ENCODE data around the gene FLOT2. TPM values are rescaled to one million over a fixed set of nuclear protein-coding genes. Genes with fewer than 3 reads are reported as not detected.
"Not testable (repeated sequence)": the region's sequence is repeated elsewhere in the genome, so short reads cannot be mapped to it uniquely, and the experiment has no call there.

FLOT2 gene
- polyA plus RNA-seq, 1 experiment = 86.0 TPM

DNA sequence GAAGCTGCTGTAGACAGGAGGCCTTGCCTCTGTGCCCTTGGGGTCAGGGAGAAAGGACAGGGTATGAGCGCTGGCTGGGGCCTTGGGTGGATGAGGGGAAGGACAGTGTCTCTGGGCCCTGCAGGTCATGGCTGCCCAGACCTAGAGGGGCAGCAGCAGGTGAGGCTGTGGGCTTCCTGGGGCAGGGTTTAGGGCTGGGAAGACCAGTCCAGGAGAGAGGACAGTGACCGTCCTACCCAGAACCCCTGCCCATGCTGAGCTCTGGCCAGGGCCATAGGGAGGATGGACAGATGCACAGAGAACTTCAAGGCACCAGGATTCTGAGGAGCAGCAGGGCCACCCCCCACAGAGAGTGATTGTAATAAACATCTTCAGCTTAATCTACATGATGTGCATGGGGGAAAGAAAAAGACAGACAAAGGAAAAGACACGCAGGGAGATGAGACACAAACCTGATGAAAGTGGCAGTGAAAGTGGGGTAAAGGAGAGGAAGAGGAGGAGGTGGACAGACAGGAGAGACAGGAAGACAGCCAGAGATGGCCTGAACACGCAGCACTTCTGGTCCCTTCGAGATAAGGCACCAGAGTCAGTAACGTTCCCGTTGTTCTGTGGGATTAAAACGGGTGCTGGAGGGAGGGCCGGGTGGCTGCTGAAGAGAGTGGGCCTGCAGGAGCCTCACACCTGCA is 17.5 kb downstream of the FLOT2 start:
- no peak overlapping the region for H3K4me3 ChIP-seq (ENCODE audit: low read depth, low read length)
- no peaks in the 10 kb centered on the region for H3K27me3 ChIP-seq (ENCODE audit: control insufficient read depth, insufficient read depth, low read length)
- peaks cover 47% of the 10 kb centered on the region for H3K36me3 ChIP-seq (ENCODE audit: control insufficient read depth, insufficient read depth, low read length)
- TF ChIP-seq, protein P1, sequence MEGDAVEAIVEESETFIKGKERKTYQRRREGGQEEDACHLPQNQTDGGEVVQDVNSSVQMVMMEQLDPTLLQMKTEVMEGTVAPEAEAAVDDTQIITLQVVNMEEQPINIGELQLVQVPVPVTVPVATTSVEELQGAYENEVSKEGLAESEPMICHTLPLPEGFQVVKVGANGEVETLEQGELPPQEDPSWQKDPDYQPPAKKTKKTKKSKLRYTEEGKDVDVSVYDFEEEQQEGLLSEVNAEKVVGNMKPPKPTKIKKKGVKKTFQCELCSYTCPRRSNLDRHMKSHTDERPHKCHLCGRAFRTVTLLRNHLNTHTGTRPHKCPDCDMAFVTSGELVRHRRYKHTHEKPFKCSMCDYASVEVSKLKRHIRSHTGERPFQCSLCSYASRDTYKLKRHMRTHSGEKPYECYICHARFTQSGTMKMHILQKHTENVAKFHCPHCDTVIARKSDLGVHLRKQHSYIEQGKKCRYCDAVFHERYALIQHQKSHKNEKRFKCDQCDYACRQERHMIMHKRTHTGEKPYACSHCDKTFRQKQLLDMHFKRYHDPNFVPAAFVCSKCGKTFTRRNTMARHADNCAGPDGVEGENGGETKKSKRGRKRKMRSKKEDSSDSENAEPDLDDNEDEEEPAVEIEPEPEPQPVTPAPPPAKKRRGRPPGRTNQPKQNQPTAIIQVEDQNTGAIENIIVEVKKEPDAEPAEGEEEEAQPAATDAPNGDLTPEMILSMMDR (IDR thresholded peaks at IDR 0.05; ENCODE audit: insufficient read depth, low read depth, low read length) = no peak
- ChIA-PET CTCF (interaction anchor here (0.6 to 2.4 kb wide), 6 partner anchors 11 to 154 kb away, joined by 3 to 17 read pairs (median 4); partner anchors contain the start of gene TLCD1), POLR2A (no interaction called here)
- no peak for DNase-seq (ENCODE audit: low read depth)

- Histone ChIP-seq H3K4me3 (ENCODE audit: low read depth, low read length) (no peak overlapping the region), H3K27me3 (ENCODE audit: control insufficient read depth, insufficient read depth, low read length) (no peaks in the 10 kb centered on the region), H3K36me3 (ENCODE audit: control insufficient read depth, insufficient read depth, low read length) (peaks cover 39% of the 10 kb centered on the region)
- POLR2A ChIA-PET = no interaction called here
- DNase-seq (ENCODE audit: low read depth) = no peak
- TF ChIP-seq, protein P1 (IDR thresholded peaks at IDR 0.05; ENCODE audit: insufficient read depth, low read depth, low read length) = peak; percentile 59
- CTCF ChIA-PET = interaction anchor here (0.6 to 2.4 kb wide), 9 partner anchors 12 to 153 kb away, joined by 3 to 17 read pairs (median 3); partner anchors contain the start of gene TLCD1
These were observed 18.6 kb downstream of the FLOT2 start for GRCh38 chr17:28878981-28879380.

DNA sequence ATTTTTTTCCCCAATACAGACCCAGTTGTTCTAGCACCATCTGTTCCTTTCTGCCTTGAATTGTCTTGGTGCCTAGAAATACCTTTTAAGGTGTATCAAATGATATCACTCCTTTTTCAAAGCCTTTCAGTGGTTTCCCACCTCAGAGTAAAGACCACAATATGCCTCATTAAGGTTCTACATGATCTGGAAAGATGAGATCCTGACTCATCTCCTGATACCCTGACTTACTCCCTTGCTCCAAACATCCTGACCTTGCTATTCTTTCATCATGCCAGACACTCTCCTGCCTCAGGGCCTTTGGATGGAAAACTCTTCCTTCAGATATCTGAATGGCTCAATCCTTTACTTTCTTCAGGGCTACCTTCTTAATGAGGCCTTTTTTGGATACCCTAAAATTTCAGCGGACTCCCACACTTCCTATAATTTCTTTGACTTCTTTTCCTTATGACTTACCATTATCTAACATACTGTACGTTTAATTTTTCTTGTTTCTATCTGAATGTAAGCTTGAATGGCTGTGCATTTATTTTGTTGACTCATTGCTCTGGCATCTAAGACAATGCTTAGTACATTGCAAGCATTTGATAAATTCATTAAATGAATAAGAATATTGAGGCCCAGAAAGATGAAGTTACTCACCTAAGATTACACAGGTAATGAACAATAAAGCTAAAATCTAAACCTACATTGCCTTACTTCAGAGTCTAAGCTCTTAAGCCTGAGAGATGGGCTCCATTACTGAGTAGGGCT is 19.2 kb downstream of the FLOT2 start:
- DNase-seq (ENCODE audit: low read depth) = no peak
- CTCF ChIA-PET = interaction anchor here (1.3 to 2.4 kb wide), 3 partner anchors 21 to 152 kb away, joined by 3 to 17 read pairs (median 11); partner anchors contain the start of gene TLCD1
- TF ChIP-seq, protein P1 (IDR thresholded peaks at IDR 0.05; ENCODE audit: insufficient read depth, low read depth, low read length) = no peak
- POLR2A ChIA-PET = no interaction called here
- H3K4me3 ChIP-seq (ENCODE audit: low read depth, low read length) = no peak overlapping the region
- no peaks in the 10 kb centered on the region for H3K27me3 ChIP-seq (ENCODE audit: control insufficient read depth, insufficient read depth, low read length)
- H3K36me3 ChIP-seq (ENCODE audit: control insufficient read depth, insufficient read depth, low read length) = peaks cover 35% of the 10 kb centered on the region

- CTCF ChIA-PET = interaction anchor here (0.8 to 2.4 kb wide), 2 partner anchors 127 to 151 kb away, joined by 3 to 11 read pairs; partner anchors contain the start of gene TLCD1
- POLR2A ChIA-PET; H3K27me3 ChIP-seq (ENCODE audit: control insufficient read depth, insufficient read depth, low read length); DNase-seq (ENCODE audit: low read depth); H3K4me3 ChIP-seq (ENCODE audit: low read depth, low read length): not testable (repeated sequence)
- H3K36me3 ChIP-seq (ENCODE audit: control insufficient read depth, insufficient read depth, low read length) = peaks cover 28% of the 10 kb centered on the region
These were observed 20.3 kb downstream of the FLOT2 start for GRCh38 chr17:28877150-28877711.

GRCh38 chr17:28875848-28876550 is 21.5 kb downstream of the FLOT2 start:
- H3K36me3 ChIP-seq (ENCODE audit: control insufficient read depth, insufficient read depth, low read length) = peaks cover 20% of the 10 kb centered on the region
- TF ChIP-seq, protein P1 (IDR thresholded peaks at IDR 0.05; ENCODE audit: insufficient read depth, low read depth, low read length) = no peak
- no peak overlapping the region for H3K4me3 ChIP-seq (ENCODE audit: low read depth, low read length)
- POLR2A ChIA-PET = no interaction called here
- CTCF ChIA-PET = no interaction called here
- H3K27me3 ChIP-seq (ENCODE audit: control insufficient read depth, insufficient read depth, low read length) = no peaks in the 10 kb centered on the region
- no peak for DNase-seq (ENCODE audit: low read depth)

Data from BJ (cell line).